HG02885 (cell line): ENCODE measurements around the gene NPIPA2.
"Not testable (repeated sequence)": the region's sequence is repeated elsewhere in the genome, so short reads cannot be mapped to it uniquely, and the experiment has no call there.

Experiments
- ATAC-seq: cut with Tn5 transposase; IDR thresholded peaks from one replicate; pipeline ENCODE4 v1.9.1; 2021; ENCODE audit warnings: mild to moderate bottlenecking; ENCODE audit not compliant: unreplicated experiment, poor library complexity

Gene NPIPA2

DNA sequence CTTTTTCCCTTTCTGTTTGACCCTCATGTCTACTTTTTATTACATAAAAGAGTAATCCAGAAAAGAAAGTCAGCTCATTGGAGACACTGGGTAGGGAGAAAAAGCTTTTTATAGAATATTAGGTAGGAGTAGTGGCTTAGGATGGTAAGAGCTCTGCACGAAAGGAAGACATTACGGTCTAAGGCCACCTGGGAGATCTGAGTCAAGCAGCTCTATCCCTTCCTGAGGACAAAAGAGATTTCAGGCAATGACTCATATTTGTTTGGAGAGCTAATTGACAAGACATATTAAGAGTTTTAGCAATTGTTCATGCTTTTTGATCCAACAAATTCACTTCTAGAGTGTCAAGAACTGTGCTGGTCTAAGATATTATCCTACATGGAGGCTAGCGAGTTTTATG is 71.6 kb downstream of the NPIPA2 start:
- not testable (repeated sequence) for ATAC-seq
